SK-N-SH (cell line): ENCODE measurements around the gene PSMB1. TPM values are rescaled to one million over a fixed set of nuclear protein-coding genes. Genes with fewer than 3 reads are reported as not detected.
"Not testable (repeated sequence)": the region's sequence is repeated elsewhere in the genome, so short reads cannot be mapped to it uniquely, and the experiment has no call there.

Experiments
- CTCF ChIA-PET: fragments of 300-600, 350-600 bp; formaldehyde crosslinking; extraction: SDS; loops from one replicate; lab custom pipeline; 2021; lab: Yijun Ruan, JAX
- POLR2A ChIA-PET: fragments of 350-600 bp; sonication (Branson Sonifier 250); formaldehyde crosslinking; extraction: SDS; loops from one replicate; lab custom pipeline; 2020; ENCODE audit warnings: antibody characterized with exemption, inconsistent platforms; lab: Yijun Ruan, JAX
- DNase-seq: peaks from one replicate; pipeline ENCODE4 v3.0.0; 2012
- H2AFZ ChIP-seq: fragments of 200-600 bp; sonication (generic); 2 replicates; pipeline ENCODE4 v1.8.1; 2016; ENCODE audit warnings: antibody characterized with exemption, mild to moderate bottlenecking, low read depth
- H3F3A ChIP-seq: fragments of 200-600 bp; sonication (generic); replicated peaks from 2 replicates; pipeline ENCODE3; 2016; ENCODE audit warnings: antibody characterized with exemption, mild to moderate bottlenecking; ENCODE audit not compliant: insufficient read depth
- H3K27ac ChIP-seq, 2 experiments: fragments of 200-500 bp in 1 of 2; fragments of 200-600 bp in 1 of 2; sonication (Bioruptor generic) in 1 of 2; sonication (generic), shearing (Covaris generic) in 1 of 2; 2 replicates each; pipeline versions ENCODE4 v1.5.1 to v1.6.1; 2014 to 2016; ENCODE audit warnings: low read depth in 2 of 2, inconsistent platforms in 1 of 2, low read length in 1 of 2, mild to moderate bottlenecking in 1 of 2, mixed read lengths in 1 of 2
- H3K27me3 ChIP-seq: fragments of 200-600 bp; sonication (generic), shearing (Covaris generic); 2 replicates; pipeline ENCODE4 v1.6.1; 2016; ENCODE audit warnings: mixed run types; ENCODE audit not compliant: insufficient read depth
- H3K36me3 ChIP-seq, 2 experiments: fragments of 200-500 bp in 1 of 2; fragments of 200-600 bp in 1 of 2; sonication (Bioruptor generic) in 1 of 2; sonication (generic) in 1 of 2; replicated peaks in 1 of 2; 2 replicates each; pipeline versions ENCODE3 to v1.5.1; 2014 to 2016; ENCODE audit warnings: low read length in 1 of 2, mild to moderate bottlenecking in 1 of 2; ENCODE audit not compliant: insufficient read depth in 2 of 2, control insufficient read depth in 1 of 2
- H3K4me1 ChIP-seq, 2 experiments: fragments of 200-500 bp in 1 of 2; fragments of 200-600 bp in 1 of 2; sonication (Bioruptor generic) in 1 of 2; sonication (generic), shearing (Covaris generic) in 1 of 2; 2 replicates each; pipeline versions ENCODE4 v1.5.1 to v1.6.1; 2014 to 2016; ENCODE audit warnings: low read depth in 1 of 2, low read length in 1 of 2, mixed run types in 1 of 2; ENCODE audit not compliant: insufficient read depth in 2 of 2, control insufficient read depth in 1 of 2
- H3K4me2 ChIP-seq: fragments of 200-600 bp; sonication (generic), shearing (Covaris generic); 2 replicates; pipeline ENCODE4 v1.6.1; 2017; ENCODE audit warnings: mixed run types
- H3K4me3 ChIP-seq, 2 experiments: fragments of 200-500 bp in 1 of 2; fragments of 200-600 bp in 1 of 2; sonication (Bioruptor generic) in 1 of 2; sonication (generic), shearing (Covaris generic) in 1 of 2; 2 replicates each; pipeline versions ENCODE4 v1.5.1 to v1.8.1; 2014 to 2016; ENCODE audit warnings: low read depth in 2 of 2, inconsistent platforms in 1 of 2, low read length in 1 of 2, mild to moderate bottlenecking in 1 of 2, mixed read lengths in 1 of 2, moderate library complexity in 1 of 2
- H3K79me2 ChIP-seq: fragments of 200-600 bp; sonication (generic); 2 replicates; pipeline ENCODE4 v1.8.1; 2017; ENCODE audit warnings: mild to moderate bottlenecking; ENCODE audit not compliant: insufficient read depth
- H3K9ac ChIP-seq: fragments of 200-600 bp; sonication (generic); 2 replicates; pipeline ENCODE4 v1.6.1; 2017; ENCODE audit warnings: mixed run types
- H3K9me2 ChIP-seq: fragments of 200-600 bp; sonication (generic); 2 replicates; pipeline ENCODE4 v1.6.1; 2017; ENCODE audit warnings: mixed run types
- H3K9me3 ChIP-seq: fragments of 200-600 bp; sonication (generic); 2 replicates; pipeline ENCODE4 v1.6.1; 2017; ENCODE audit warnings: mixed run types, mild to moderate bottlenecking, moderate library complexity
- H4K20me1 ChIP-seq: fragments of 200-600 bp; sonication (generic); 2 replicates; pipeline ENCODE4 v1.6.1; 2017; ENCODE audit warnings: mild to moderate bottlenecking, mixed run types; ENCODE audit not compliant: insufficient read depth
- EP300 ChIP-seq, 2 experiments: IDR thresholded peaks; 2 replicates each; pipeline versions ENCODE4 v1.4.0 to v1.6.1; 2012; ENCODE audit warnings: borderline replicate concordance in 1 of 2, low read depth in 1 of 2, low read length in 1 of 2
- EZH2phosphoT487 ChIP-seq: fragments of 200-600 bp; sonication (generic); IDR thresholded peaks from 2 replicates; pipeline ENCODE4 v1.6.1; 2017; ENCODE audit warnings: low read depth, mixed run types, mild to moderate bottlenecking, antibody characterized with exemption, moderate library complexity, borderline replicate concordance
- GABPA ChIP-seq: IDR thresholded peaks from 2 replicates; pipeline ENCODE4 v1.4.0; 2012; ENCODE audit warnings: low read depth, mild to moderate bottlenecking
- MAX ChIP-seq: IDR thresholded peaks from 2 replicates; pipeline ENCODE4 v1.4.0; 2012; ENCODE audit warnings: low read depth
- MEF2A ChIP-seq: IDR thresholded peaks from 2 replicates; pipeline ENCODE4 v1.4.0; 2012; ENCODE audit warnings: low read depth, borderline replicate concordance
- MXI1 ChIP-seq: IDR thresholded peaks from 2 replicates; pipeline ENCODE4 v1.6.1; 2012; ENCODE audit warnings: mild to moderate bottlenecking, low read depth, low read length, improper control_type of control experiment
- NFIC ChIP-seq: IDR thresholded peaks from 2 replicates; pipeline ENCODE4 v1.4.0; 2012; ENCODE audit warnings: borderline replicate concordance
- PBX3 ChIP-seq: IDR thresholded peaks from 2 replicates; pipeline ENCODE4; 2012
- RAD21 ChIP-seq: IDR thresholded peaks from 2 replicates; pipeline ENCODE4 v1.6.1; 2012; ENCODE audit warnings: mild to moderate bottlenecking, low read length
- RCOR1 ChIP-seq: fragments of 150-350 bp; IDR thresholded peaks from 2 replicates; pipeline ENCODE4 v1.6.1; 2017; ENCODE audit warnings: antibody characterized with exemption, low read length
- REST ChIP-seq: IDR thresholded peaks from 2 replicates; pipeline ENCODE4 v1.6.1; 2012; ENCODE audit warnings: mild to moderate bottlenecking, low read depth, low read length, moderate library complexity
- RFX5 ChIP-seq: IDR thresholded peaks from 2 replicates; pipeline ENCODE4 v1.6.1; 2012; ENCODE audit warnings: mild to moderate bottlenecking, improper control_type of control experiment, low read length
- RXRA ChIP-seq: IDR thresholded peaks from 2 replicates; pipeline ENCODE4 v1.4.0; 2012; ENCODE audit warnings: low read depth, mild to moderate bottlenecking, borderline replicate concordance
- TAF1 ChIP-seq: IDR thresholded peaks from 2 replicates; pipeline ENCODE4 v1.6.1; 2012; ENCODE audit warnings: low read depth, mild to moderate bottlenecking, low read length, moderate library complexity, borderline replicate concordance
- TEAD4 ChIP-seq: IDR thresholded peaks from 2 replicates; pipeline ENCODE4 v1.4.0; 2012; ENCODE audit warnings: mild to moderate bottlenecking, borderline replicate concordance; ENCODE audit not compliant: insufficient read depth
- USF1 ChIP-seq: IDR thresholded peaks from 2 replicates; pipeline ENCODE4 v1.4.0; 2012; ENCODE audit warnings: low read depth, borderline replicate concordance
- USF2 ChIP-seq: fragments of 150-350 bp; IDR thresholded peaks from 2 replicates; pipeline ENCODE4 v1.6.1; 2017; ENCODE audit warnings: antibody characterized with exemption, low read length, low read depth, borderline replicate concordance
- YY1 ChIP-seq: IDR thresholded peaks from 2 replicates; pipeline ENCODE4 v1.4.0; 2012; ENCODE audit warnings: low read depth, mild to moderate bottlenecking
- WGBS: methylation state at CpG from one replicate; pipeline ENCODE4 v1.1.6; 2017; ENCODE audit warnings: low lambda C conversion rate; 5-methylcytosine and 5-hydroxymethylcytosine counted together
- polyA plus RNA-seq, 3 experiments: library from polyadenylated mRNA; depleted of rRNA; stranded (reverse); fragments of >200 nt; gene quantifications; 2 replicates each; pipeline ENCODE4 v1.2.3, GENCODE V29; 2012

The PSMB1 gene
- polyA plus RNA-seq, 1 of the 3 experiments (the other 2 are of a cell fraction), result 588 TPM

- TF ChIP-seq RCOR1 (no peak), PBX3 (no peak), RAD21 (no peak), RXRA (no peak), RFX5 (no peak), USF1 (no peak), MXI1 (no peak), NFIC (no peak), YY1 (no peak), TEAD4 (no peak), GABPA (no peak), USF2 (no peak), MAX (no peak), EZH2phosphoT487 (no peak), EP300 (IDR thresholded peaks at IDR 0.05; ENCODE audit: borderline replicate concordance in 1 of 2, low read depth in 1 of 2, low read length in 1 of 2) (no peak), MEF2A (no peak), TAF1 (no peak), REST (no peak)
- Histone ChIP-seq H3F3A (no peaks in the 10 kb centered on the region), H3K4me1 (no peaks in the 10 kb centered on the region), H2AFZ (no peak overlapping the region), H3K4me2 (no peak overlapping the region), H3K36me3 (no peaks in the 10 kb centered on the region), H3K27ac (no peak overlapping the region), H3K9me2 (no peaks in the 10 kb centered on the region), H3K79me2 (no peaks in the 10 kb centered on the region), H3K4me3 (no peak overlapping the region), H3K9me3 (no peaks in the 10 kb centered on the region), H4K20me1 (no peaks in the 10 kb centered on the region), H3K27me3 (no peaks in the 10 kb centered on the region), H3K9ac (no peak overlapping the region)
- DNase-seq, result no peak
- ChIA-PET CTCF (no interaction called here), POLR2A (no interaction called here)
Measured at GRCh38 chr6:170503414-170503761, 49.7 kb downstream of the PSMB1 start.

GRCh38 chr6:170502733-170503413 lies 50.2 kb downstream of the PSMB1 start:
- H3K79me2 ChIP-seq, DNase-seq, H3K27me3 ChIP-seq, H3K27ac ChIP-seq, H4K20me1 ChIP-seq, H3K9ac ChIP-seq, H3K4me3 ChIP-seq, H2AFZ ChIP-seq, H3K9me3 ChIP-seq, H3K4me2 ChIP-seq, H3F3A ChIP-seq, CTCF ChIA-PET, H3K9me2 ChIP-seq, POLR2A ChIA-PET, H3K4me1 ChIP-seq, H3K36me3 ChIP-seq: not testable (repeated sequence)
- 9% methylated on average over 2 of the region's 2 CpGs for WGBS

- POLR2A ChIA-PET, H3K36me3 ChIP-seq, H3K79me2 ChIP-seq, H3K4me3 ChIP-seq, H3K9me2 ChIP-seq, DNase-seq, CTCF ChIA-PET, H3K27ac ChIP-seq, H3K9me3 ChIP-seq, H3K27me3 ChIP-seq, H3K4me2 ChIP-seq, H3K9ac ChIP-seq, H3F3A ChIP-seq, H2AFZ ChIP-seq, H3K4me1 ChIP-seq, H4K20me1 ChIP-seq: not testable (repeated sequence)
- WGBS, result 43% methylated on average over 2 of the region's 2 CpGs
Measured at GRCh38 chr6:170502268-170502667, 50.8 kb downstream of the PSMB1 start.
